A673 (cell line): Measurements from ENCODE around the gene COMMD2. TPM values are rescaled to one million over a fixed set of nuclear protein-coding genes. Genes with fewer than 3 reads are reported as not detected.

Source experiments
- BruUV-seq: library from RNA; stranded (reverse); fragments of 400-500 nt; replicated peaks from 2 replicates; lab custom pipeline; 2021; lab: Mats Ljungman, UMichigan
- CTCF ChIA-PET: fragments of 300-600 bp; sonication (Branson Sonifier 250); formaldehyde crosslinking; loops from one replicate; lab custom pipeline; 2022; ENCODE audit warnings: antibody characterized with exemption; lab: Charles Lee
- POLR2A ChIA-PET: fragments of 300-600 bp; sonication (Branson Sonifier 250); formaldehyde crosslinking; loops from one replicate; lab custom pipeline; 2022; ENCODE audit warnings: antibody characterized with exemption; ENCODE audit not compliant: low non-redundant PET; lab: Charles Lee
- DNase-seq: peaks from one replicate; pipeline ENCODE4 v3.0.0-alpha.2; 2015; ENCODE audit warnings: low spot score
- H3K27ac ChIP-seq: fragments of 200-600 bp; sonication (generic); 2 replicates; pipeline ENCODE4 v1.5.1; 2016; ENCODE audit warnings: mixed run types, low read depth, mild to moderate bottlenecking, mixed read lengths, antibody characterized with exemption, low read length; ENCODE audit not compliant: poor library complexity, severe bottlenecking
- H3K27me3 ChIP-seq: fragments of 200-600 bp; sonication (generic); replicated peaks from 2 replicates; pipeline ENCODE4 v1.6.1; 2017; ENCODE audit warnings: mixed run types, low read depth, mild to moderate bottlenecking, mixed read lengths, antibody characterized with exemption, low read length; ENCODE audit not compliant: insufficient read depth, poor library complexity
- H3K36me3 ChIP-seq: fragments of 200-600 bp; sonication (generic); 2 replicates; pipeline ENCODE4 v1.6.1; 2016; ENCODE audit warnings: mixed run types, mild to moderate bottlenecking, mixed read lengths, antibody characterized with exemption, low read length; ENCODE audit not compliant: insufficient read depth, poor library complexity, severe bottlenecking
- H3K4me1 ChIP-seq: fragments of 200-600 bp; sonication (generic); 2 replicates; pipeline ENCODE4 v1.6.1; 2017; ENCODE audit warnings: mixed run types, mild to moderate bottlenecking, mixed read lengths, antibody characterized with exemption, low read length; ENCODE audit not compliant: insufficient read depth, poor library complexity, severe bottlenecking
- H3K4me3 ChIP-seq: fragments of 200-600 bp; sonication (generic); 2 replicates; pipeline ENCODE4 v1.5.1; 2016; ENCODE audit warnings: low read depth, mixed run types, mild to moderate bottlenecking, mixed read lengths, low read length; ENCODE audit not compliant: poor library complexity, severe bottlenecking
- H3K9me3 ChIP-seq: fragments of 200-600 bp; sonication (generic); 2 replicates; pipeline ENCODE4 v1.6.1; 2016; ENCODE audit warnings: mixed run types, low read depth, mild to moderate bottlenecking, mixed read lengths, antibody characterized with exemption, low read length; ENCODE audit not compliant: poor library complexity, severe bottlenecking
- CTCF ChIP-seq: fragments of 300-800, 200-600 bp; sonication (generic); conservative IDR thresholded peaks from 2 replicates; pipeline ENCODE4 v1.5.1; 2017; ENCODE audit warnings: low read depth, mild to moderate bottlenecking, antibody characterized with exemption, low read length, moderate library complexity, mixed read lengths
- EZH2 ChIP-seq: fragments of 200-600 bp; sonication (generic); IDR thresholded peaks from 2 replicates; pipeline ENCODE4 v1.6.1; 2017; ENCODE audit warnings: borderline replicate concordance, low read depth, mild to moderate bottlenecking, mixed read lengths, antibody characterized with exemption, low read length; ENCODE audit not compliant: poor library complexity, severe bottlenecking
- intact Hi-C: fragments of 100-400 bp; cut with micrococcal nuclease; formaldehyde crosslinking; loops from one replicate; pipeline ENCODE4 v1.10.0; 2022; ENCODE audit not compliant: unreplicated experiment
- total RNA-seq: library from RNA; stranded (reverse); gene quantifications from 2 replicates; pipeline ENCODE4 v1.2.3, GENCODE V29; 2021

COMMD2 gene
- total RNA-seq, 1 experiment from 2014 or later: 51.6 TPM

DNA sequence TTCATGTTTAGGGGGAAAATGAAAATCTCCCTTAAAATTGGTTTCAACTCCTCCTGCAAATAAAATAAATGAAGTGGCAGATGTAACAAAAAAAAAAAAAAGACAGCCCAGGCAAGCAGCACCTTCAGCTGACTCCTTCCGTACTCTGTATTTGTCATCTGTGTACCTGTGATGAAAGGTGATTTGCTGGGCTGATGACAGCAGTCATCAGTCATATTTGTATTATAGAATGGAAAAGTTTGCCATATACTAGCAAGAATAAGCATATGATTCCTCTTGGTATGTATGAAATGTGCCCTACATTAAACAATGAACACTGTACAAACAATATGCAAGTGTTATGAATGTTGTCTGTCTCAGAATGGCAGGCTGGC lies 50.3 kb downstream of the COMMD2 start:
- intact Hi-C loops: no loop called here
- no peaks in the 10 kb centered on the region for H3K36me3 ChIP-seq
- ChIA-PET POLR2A (no interaction called here), CTCF (no interaction called here)
- H3K9me3 ChIP-seq: peaks cover 10% of the 10 kb centered on the region
- H3K27me3 ChIP-seq: no peaks in the 10 kb centered on the region
- BruUV-seq: no TSS peak
- peaks cover 12% of the 10 kb centered on the region for H3K4me1 ChIP-seq
- TF ChIP-seq EZH2 (no peak), CTCF (no peak)
- no peak overlapping the region for H3K4me3 ChIP-seq
- DNase-seq: no peak
- no peak overlapping the region for H3K27ac ChIP-seq

GRCh38 chr3:149701206-149701976 lies 50.9 kb downstream of the COMMD2 start:
- BruUV-seq: no TSS peak
- Histone ChIP-seq H3K27ac (no peak overlapping the region), H3K4me1 (peaks cover 9% of the 10 kb centered on the region), H3K9me3 (peaks cover 10% of the 10 kb centered on the region), H3K4me3 (no peak overlapping the region), H3K36me3 (no peaks in the 10 kb centered on the region), H3K27me3 (no peaks in the 10 kb centered on the region)
- intact Hi-C loops: no loop called here
- CTCF ChIA-PET: no interaction called here
- no peak for TF ChIP-seq CTCF
- no peak for TF ChIP-seq EZH2
- no peak for DNase-seq
- POLR2A ChIA-PET: no interaction called here

Other genes starting within 250 kb of the COMMD2 start
- 72.9 and 76.8 TPM in 2 replicates for gene WWTR1, start 94.5 kb downstream of the COMMD2 start, total RNA-seq
- not detected in 2 replicates for gene ANKUB1, start 40.1 kb upstream of the COMMD2 start, total RNA-seq
- gene RNF13, start 60.7 kb upstream of the COMMD2 start, total RNA-seq: 21.7 and 23.0 TPM in 2 replicates
- 361 and 374 TPM in 2 replicates for gene PFN2, start 218.4 kb upstream of the COMMD2 start, total RNA-seq